GM19468 (cell line): Measurements from ENCODE around the gene HENMT1.
A peak's percentile ranks its signal among the peaks of the same experiment; 100 is the strongest.
"Not testable (repeated sequence)": the region's sequence is repeated elsewhere in the genome, so short reads cannot be mapped to it uniquely, and the experiment has no call there.

ENCODE experiments used
- ATAC-seq: cut with Tn5 transposase; IDR thresholded peaks from one replicate; pipeline ENCODE4 v1.9.1; 2021; ENCODE audit warnings: mild to moderate bottlenecking, moderate library complexity, moderate number of reproducible peaks; ENCODE audit not compliant: unreplicated experiment; ENCODE audit errors: extremely low read depth

Gene HENMT1

DNA sequence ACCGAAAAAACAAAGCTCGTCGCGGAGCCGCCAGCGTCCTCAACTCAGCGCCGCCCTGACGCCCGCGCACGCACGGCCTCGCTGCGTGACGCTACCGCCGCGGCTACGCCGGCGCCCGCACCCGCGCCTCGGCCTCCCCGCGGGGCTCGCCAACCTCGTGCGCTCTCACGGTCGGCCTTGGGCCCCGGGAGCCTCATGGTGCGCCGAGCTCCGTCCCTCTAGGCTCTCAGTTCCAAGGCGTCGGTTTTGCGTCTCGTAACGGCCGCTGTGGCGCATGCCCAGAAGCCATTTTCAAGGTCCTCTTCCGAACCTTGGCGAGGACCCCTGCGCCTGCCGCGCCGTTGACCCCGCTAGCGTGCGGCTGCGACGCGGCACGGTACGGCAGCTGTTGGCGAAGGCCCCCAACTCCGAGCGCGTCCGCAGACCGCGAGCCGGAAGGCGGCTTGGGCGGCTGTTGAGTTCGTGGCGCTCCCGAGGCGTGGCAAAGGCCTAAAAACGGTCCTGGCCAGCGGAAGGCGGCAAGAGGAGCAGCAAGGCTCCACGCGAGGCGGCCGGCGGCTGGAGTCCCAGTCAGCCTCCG is at the start of gene HENMT1:
Gene HENMT1, minus strand, starts transcription at position 64 of the 580 bp plus-strand sequence. CDS start 1,209 bp downstream, outside the sequence.
- ATAC-seq, result peak; percentile 87

DNA sequence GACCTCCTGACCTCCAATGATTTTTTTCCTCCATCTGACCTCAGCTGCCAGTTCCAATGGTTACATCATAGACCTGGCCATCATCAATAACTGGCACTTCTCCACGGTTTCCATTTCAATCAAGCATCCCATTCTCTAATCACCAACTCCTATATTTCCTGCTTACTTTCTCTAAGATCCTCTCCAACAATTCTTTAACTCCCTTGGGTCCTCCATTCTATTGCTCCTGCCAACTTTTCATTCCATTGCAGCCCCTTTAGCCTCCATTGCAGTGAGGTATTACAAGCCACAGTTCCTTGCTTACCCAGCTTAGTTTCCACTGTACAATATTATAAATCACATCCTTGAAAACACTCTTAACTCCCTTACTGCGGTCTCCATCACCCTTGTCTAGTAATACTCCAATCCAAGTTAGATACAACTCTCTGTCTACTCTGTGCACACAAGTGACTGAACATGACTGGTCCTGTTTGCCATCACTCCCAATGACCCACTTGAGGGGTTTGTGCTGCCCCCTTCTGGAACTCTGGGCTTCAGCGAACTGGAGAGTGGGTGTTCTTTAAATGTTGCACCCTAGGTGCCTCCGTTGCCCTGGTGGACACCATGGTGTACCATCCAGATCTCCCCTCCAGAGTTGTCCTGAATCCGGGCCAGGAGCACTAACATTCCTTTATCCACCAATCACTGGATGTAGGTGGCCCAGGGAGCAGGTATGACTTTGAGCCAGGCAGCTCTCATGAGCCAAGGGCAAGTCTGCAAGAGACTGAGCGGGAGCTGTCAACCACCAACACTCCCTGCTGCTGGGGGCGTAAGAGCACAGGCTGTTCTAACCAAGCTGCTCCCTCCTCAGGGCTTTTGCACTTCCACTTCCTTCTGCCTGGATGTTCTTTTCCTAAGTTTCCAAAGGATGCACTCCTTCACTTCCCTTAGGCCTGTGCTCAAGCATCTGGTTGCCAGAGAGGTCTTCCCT is 48.1 kb upstream of the HENMT1 start:
- ATAC-seq, result no peak

DNA sequence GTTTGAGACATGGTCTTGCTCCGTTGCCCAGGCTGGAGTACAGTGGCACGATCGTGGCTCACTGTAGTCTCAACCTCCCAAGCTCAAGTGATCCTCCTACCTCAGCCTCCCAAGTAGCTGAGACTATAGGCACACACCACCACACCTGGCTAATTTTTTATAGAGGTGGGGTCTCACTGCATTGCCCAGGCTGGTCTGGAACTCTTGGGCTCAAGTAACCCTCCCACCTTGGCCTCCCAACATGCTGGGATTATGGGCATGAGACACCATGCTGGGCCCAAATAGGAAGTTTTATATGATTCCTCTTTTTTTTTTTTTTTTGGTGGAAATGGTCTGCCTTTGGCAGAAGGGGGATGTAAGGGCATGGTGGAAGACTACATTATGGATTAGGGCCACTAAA is 45.8 kb upstream of the HENMT1 start:
- ATAC-seq, result no peak

DNA sequence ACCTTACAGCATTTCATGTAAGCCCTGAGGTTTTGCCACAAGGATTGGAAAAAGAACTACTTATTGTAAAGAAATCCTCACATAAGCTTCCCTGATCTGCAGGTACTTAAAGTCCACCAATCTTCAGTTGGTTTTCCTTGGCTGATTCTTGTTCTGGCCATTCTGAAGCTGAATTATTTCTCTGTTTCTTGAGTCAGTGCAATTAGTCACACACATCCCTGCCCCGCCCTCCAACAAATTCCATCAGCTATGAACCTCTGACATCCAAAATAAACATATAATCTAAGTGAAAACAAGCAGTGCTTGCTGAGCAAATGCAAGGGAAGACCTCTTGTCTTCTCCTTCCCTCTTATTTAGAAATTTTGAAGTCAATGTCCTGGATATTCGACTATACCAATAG is 43.6 kb upstream of the HENMT1 start:
- no peak for ATAC-seq

DNA sequence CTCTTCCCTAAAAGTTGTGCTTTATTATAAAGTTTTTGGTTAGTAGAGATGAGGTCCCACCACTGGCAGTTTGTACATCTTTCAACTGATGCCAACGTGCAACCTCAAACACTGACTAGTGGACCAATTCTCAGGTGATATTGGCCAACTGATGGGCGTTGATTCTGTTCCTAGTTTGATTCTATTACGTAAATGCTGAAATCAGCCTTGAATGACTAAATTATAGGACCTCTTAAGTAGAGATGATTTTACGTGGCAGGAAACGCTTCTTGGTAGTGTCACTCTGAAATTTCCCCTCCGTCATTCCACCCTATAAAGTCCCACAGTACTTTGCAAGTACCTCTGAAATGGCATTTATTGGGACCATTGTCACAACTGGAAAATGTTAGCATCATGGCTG is 43.0 kb upstream of the HENMT1 start:
- ATAC-seq, result no peak

DNA sequence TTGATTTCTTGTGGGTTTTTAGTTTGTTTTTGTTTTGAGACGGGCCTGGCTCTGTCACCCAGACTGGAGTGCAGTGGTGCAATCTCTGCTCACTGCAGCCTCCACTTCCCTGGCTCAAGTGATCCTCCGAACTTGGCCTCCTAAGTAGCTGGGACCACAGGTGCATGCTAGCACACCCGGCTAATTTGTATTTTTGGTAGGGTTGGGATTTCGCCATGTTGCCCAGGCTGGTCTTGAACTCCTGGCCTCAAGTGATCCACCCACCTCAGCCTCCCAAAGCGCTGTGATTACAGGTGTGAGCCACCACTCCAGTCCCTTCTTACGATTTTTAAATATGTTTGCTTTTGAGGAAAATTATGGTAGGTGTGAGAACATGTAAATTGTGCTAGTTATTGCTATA is 41.2 kb upstream of the HENMT1 start:
- ATAC-seq, result not testable (repeated sequence)

DNA sequence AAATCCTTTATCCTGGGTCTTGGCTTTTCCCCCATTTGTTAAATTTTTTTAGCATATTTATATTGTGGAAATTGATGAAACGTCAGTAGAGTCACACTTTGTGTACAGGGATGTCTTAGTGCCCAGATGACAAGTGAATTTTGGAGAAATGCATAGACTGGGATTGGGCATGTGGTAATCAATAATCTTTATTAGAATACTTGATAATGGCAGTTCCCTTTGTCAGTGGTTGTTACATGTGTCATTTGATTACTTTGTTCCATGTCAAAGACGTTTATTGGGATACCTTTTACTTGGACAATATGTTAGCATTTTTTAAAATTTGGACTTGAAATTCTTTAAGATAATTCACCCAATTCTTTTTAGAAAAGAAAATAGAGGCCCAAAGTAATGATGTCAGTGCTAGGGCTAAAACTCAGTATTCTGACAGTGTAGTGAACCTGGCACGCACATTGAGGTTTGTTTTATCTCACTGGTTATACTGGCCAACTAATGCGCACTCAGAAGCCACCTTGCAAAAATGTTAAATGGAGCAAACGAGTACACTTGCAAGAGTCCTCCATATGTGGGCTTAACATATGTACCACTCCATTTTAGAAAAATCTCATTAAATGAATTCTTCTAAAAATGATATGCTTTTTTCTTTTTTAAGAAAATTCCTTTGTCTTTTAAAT is 40.4 kb upstream of the HENMT1 start:
- no peak for ATAC-seq

DNA sequence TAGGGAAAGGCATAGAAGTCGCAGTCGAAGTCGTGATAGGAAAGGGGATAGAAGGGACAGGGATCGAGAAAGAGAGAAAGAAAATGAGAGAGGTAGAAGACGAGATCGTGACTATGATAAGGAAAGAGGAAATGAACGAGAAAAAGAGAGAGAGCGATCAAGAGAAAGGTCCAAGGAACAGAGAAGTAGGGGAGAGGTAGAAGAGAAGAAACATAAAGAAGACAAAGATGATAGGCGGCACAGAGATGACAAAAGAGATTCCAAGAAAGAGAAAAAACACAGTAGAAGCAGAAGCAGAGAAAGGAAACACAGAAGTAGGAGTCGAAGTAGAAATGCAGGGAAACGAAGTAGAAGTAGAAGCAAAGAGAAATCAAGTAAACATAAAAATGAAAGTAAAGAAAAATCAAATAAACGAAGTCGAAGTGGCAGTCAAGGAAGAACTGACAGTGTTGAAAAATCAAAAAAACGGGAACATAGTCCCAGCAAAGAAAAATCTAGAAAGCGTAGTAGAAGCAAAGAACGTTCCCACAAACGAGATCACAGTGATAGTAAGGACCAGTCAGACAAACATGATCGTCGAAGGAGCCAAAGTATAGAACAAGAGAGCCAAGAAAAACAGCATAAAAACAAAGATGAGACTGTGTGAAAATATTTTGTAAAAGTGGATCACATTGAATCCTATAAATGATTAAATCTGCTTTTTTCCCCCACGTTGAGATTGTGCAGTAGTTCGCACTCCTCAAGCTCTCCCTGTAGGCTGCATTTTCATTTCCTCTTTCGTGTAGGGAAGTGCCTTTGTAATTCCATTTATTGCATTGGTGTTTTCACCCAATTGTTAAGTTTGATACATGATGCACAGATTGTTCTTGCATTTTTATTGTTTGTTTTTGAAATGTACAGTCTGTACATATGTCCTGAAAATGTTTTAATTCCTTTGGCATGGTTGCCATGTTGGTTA is 38.8 kb upstream of the HENMT1 start:
- ATAC-seq, result no peak

DNA sequence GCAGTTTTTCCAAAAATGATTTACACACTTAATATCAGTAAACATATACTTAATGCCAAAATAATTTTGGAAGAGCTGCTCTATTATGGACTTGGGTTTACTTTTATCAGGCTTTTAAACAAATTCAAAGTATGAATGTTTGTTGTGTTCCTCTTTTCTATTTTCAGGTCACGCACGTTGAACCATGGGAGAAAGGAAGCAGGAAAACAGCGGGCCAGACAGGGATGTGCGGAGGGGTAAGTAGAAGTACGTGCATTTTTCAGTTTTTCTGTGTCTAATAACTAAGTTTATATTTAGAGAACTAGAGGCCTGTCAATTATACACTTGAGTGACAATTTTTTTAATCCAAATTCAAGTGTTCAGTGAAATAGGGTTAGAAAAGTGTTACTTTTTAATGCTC is 34.6 kb upstream of the HENMT1 start:
- ATAC-seq, result no peak

DNA sequence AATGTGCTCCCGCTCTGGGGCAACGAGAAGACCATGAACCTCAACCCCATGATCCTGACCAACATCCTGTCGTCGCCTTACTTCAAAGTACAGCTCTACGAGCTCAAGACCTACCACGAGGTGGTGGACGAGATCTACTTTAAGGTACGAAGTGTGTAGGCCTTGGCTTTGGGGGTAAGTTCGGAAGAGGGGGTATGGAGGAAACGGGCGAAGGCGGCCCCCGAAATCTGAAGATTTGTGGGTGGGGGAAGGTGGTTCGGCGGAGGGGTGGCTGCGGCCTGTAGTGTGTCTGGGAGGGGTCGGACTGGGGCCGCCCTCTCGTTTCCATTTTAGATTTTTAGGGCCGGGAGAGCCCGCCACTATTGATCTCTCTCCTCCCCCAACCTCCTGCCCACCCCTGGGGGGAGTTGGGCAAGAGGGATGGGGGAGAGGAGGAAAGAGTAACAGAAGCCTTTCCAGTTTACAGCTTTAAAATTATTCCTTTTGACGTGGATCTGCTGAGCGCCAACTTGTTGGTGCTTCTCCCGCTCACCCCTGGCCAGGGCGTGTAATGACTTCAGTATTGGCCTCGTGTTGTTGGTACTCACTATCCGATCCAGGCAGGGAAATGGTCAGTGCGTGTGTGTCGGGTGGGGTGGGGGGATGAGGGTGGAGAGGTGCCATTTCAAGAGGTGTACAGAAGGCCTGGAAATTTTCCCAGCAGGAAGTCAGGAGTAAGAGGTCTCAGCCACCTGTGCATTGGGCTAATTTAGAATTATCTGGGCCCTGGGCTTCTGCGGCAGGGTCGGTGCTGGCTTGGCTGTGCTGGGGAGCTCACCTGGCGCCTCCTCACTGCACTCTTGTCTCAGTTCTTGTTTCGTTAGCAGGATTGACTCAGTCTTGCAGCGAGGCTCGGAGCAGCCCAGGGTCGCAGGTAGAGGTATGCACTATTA is 32.1 kb upstream of the HENMT1 start:
- no peak for ATAC-seq

DNA sequence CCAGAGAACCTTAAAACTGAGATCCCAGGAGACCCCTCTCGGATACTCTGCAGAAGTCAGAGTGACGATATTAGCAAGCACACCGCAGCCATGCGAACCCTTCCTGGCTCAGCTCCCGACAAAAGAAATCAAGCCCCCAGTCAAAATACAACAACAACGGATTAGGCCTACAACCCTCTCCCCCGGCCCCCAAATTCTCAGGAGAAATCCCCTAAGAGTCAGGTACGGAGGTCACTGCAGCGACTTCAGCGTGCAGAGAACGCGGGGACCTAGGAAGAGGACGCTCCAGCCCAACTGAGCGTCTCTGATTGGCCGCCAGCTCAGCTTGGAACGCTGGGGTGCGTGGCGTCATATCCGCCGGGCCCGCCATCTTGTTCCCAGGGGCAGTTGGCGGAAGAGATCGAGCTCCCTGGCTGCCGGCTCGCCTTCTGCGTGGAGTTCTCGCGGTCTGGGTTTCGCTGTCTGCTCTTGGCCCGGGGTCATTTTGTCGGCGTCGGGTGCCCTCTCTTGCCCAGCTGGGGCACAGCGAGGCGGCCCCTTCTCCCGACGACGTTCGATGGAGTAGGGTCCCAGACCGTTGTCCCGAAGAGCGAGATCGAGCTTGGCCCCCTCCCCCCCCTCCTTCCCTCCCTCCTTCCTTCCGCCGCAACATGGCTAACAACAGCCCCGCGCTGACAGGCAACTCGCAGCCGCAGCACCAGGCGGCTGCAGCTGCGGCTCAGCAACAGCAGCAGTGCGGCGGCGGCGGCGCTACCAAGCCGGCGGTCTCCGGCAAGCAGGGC is 31.2 kb upstream of the HENMT1 start, which contains the start of gene PRPF38B:
Gene PRPF38B, plus strand, starts transcription at position 369 of the 782 bp plus-strand sequence. Its CDS starts 282 bp downstream, at position 651.
- peak; percentile 96 for ATAC-seq

DNA sequence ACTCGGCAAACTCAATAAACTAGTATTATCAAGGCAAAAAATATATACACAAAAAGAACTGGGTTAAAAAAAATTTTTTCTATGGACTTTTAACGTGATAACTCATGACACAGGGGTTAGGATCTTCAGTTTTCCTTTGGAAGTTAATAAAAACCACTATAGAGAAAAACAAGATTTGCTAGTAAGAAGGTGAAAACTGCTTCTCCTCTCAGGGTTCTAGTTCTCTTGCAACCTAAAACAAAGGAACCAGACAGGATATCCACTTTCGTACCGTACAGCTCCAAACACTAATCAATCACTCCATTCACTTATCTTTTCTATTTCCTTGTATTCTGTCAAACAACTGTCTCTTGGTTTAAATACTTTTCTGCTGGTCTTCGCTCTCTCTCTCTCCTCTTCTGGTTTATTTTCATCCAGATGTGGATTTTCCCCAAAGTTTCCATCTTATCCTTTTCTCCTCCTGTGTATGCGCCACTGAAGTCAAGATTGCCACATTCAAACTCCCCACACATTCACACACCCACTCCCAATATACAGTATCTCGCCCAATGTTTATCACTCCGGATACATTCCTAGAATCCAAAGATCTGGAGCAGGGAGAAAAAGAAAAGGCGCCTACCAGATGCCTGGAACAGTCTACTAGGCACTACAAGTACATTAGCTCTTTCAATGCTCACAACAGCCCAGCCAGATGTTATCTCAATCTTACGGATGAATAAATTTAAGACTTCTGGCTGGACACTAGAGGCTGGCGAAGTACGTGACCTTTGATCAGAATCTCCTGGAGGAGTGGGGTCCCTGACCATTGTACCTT is 30.4 kb upstream of the HENMT1 start:
- no peak for ATAC-seq

DNA sequence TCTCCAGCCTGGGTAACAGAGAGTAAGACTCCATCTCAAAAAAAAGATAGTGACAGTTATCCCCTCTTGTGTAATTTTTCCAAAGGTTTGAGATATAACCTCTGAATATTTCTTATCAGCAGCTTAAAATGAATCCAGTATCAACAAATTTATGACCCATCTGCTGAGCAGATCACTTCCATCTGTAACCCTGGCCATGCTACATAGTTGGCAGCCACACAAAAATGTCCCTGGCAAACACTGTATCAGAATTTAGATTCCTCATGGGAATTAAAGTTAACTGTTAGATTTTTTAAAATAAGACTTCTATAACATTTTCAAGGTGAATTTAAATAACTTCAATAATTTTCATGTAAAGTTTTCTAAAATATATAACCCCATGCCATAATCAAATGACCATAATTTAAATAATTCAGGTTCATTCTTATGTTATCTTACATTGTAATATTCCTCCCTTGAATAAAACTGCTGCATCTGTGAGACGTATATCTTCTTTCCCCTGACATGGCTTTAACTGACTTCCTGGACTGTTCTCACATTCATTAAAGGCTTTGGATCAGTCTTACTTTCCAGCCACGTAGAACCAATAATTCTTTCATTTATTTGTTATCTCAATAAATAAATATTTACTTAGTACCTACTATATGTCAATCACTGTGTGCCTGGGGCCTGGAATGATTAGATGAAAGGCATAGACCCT is 25.9 kb upstream of the HENMT1 start:
- ATAC-seq, result no peak

DNA sequence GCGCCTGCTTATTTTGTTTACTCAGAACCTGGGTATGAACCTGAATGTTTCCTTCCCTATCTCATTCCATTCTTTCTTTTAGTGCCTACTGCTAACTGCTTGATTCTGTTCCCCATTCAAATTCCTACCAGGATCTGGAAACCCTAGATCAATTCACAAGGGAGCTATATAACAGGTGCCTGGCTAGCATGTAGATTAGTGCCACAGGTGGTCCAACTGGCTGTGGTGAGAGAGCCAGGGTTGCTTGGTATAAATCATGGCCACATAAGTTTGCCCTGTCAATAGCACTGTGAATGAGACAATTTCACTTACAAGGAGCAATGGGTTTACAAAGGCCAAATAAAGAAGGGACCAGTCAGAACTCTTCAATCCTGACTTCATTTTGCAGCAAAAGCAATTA is 24.6 kb upstream of the HENMT1 start:
- ATAC-seq, result no peak

DNA sequence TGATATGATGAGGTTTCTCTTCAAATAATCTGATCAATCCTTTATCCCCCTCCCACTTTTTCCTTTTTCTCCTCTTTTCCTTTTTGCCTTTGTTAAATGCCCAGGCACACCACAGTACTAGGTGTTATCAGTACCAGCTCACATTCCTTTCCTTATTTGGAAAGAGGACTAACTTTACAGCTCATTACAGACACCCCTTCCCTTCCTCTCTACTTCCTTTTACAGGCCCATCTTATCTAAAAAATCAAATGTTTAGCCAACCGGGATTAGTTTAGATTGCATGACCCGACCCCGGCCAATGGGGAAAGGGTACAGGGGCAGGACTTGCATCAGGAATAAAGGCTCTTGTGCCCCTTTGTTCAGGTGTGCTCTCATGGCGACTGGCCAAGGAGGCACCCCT is 20.8 kb upstream of the HENMT1 start:
- not testable (repeated sequence) for ATAC-seq

DNA sequence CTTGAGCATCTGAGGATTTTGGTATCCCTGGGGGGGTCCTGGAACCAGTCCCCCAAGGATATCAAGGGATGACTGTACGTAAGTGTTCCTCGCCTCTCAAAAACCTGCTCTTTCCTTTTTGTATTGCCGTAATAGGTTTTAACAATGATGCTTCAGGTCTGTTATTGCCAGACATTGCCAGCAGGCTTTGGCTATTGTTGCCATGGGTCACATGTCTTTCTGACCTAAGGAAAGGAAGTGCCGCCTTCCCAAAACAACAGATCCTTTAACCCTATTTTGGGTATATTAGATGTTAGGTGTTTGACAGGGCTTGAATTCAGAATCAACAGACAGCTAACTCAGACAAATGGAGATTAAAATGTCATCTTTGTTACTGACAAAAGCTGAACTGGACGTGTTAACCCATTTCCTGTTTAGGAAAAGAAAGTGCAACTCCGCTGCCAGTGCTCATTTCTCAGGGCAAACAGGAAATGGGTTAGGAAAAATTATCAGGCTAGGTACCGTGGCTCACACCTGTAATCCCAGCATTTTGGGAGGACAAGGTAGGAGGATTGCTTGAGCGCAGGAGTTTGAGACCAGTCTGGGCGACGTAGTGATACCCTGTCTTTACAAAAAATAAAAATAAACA is 18.8 kb upstream of the HENMT1 start:
- ATAC-seq, result no peak
